ENCODE data around the gene MLYCD.

Gene MLYCD

GRCh38 chr16:83898463-83899271 is at the start of gene MLYCD:
Gene MLYCD, plus strand, starts transcription at chr16:83899115. Its CDS starts 30 bp downstream, at chr16:83899145.
- intact Hi-C loops (cut with DNase I): loop anchor here (5.0 kb wide), 2 partner anchors 71 to 91 kb away; partner anchors contain the start of gene HSBP1
- DNase-seq: peak; percentile 74 to 97 (median 81)

DNA sequence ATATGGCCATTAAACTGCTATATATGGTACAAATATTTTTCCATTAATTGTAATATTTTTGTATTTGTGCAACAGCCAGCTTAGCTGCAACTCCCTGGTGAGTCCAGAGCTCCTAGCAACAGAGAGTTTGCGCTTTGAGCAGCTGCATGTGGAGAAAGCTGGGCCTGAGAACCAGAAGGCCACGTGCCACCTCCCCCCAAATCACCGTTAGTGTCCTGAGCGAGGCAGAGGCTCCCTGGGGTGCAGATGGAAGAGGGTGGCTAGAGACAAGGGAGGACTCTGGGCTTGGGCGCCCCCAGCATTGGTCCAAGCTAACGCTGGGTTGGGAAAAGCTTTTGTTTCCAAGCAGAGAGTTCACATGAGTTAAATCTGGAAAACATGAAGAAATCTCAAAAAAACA is 49.5 kb upstream of the MLYCD start:
- no peak for DNase-seq
- intact Hi-C loops (cut with DNase I): no loop called here

DNA sequence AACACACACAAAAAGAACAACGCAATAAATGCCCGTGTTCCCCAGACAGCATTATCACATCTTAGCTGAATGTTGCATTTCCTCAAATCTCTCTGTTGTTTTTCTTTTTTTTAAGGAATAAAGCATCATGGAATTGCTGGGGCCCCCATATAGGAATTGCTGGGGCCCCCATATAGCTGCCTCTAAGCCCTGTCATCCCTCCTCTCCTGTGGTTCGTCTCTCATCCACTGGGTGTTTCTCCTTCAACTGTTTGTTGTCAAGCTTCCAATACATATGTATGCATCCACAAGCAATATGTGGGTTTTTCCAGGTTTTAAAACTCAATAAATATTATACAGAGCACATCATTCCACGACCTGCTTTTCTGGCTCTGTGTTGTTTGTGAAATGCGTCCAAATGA is 48.0 kb upstream of the MLYCD start:
- DNase-seq: no peak
- intact Hi-C loops (cut with DNase I): no loop called here

DNA sequence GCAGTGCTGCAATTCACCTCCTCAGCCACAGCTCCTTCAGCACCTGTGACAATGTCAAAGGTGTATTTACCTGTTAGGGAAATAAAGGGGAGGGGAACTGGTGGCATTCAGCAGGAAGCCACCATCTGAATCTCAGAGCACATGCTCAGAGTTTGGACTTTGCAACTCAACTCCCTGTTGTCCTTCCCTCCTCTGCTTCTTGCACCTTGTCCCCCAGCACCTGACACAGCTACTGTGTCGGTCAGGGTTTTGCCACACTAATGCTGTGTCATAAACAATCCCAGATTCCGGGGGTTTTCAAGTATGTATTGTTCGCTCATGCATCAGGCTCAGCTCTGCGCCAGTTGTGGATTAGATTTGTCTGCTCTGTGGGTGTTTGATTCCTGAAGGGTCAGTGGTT is 47.4 kb upstream of the MLYCD start:
- intact Hi-C loops (cut with DNase I): no loop called here
- no peak for DNase-seq

DNA sequence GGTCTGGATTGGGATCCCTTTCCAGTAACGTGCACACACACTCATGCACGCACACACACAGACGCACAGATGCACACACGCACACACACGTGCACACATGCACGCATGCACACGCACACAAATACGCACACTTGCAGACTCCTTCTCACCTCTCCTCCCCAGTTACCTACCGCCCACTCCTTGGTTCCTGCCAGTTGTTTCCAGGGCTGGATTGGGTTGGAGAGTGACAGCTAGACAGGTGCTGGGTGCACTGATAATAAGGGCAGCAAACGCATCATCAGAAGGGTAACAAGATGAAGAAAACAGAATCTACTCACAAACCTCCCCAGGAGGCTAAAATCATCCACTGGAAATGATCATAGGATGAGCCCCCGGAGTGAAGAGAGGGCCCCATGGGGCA is 46.1 kb upstream of the MLYCD start:
- no peak for DNase-seq
- intact Hi-C loops (cut with DNase I): no loop called here

DNA sequence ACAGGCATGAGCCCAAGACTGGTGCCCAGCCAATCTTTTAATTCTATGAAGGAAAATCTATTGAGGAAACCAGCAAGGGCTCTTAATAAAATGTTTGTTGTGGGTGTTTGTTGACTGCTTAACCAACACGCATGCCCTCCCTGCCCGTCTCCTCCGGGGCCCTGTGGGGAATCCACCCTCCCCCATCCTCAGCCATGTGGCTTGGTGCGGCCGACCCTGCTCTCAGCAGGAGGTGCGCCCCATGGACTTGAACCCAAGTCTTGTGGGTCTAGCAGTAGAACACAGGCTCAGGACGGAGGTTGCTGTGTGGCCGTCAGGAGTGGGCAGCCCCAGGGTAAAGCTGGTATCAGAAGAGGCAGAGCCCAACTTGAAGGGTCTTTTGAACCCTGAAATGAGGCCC is 45.1 kb upstream of the MLYCD start:
- intact Hi-C loops (cut with DNase I): no loop called here
- DNase-seq: no peak

GRCh38 chr16:83854420-83854819 is 44.5 kb upstream of the MLYCD start:
- no peak for DNase-seq
- intact Hi-C loops (cut with DNase I): no loop called here

DNA sequence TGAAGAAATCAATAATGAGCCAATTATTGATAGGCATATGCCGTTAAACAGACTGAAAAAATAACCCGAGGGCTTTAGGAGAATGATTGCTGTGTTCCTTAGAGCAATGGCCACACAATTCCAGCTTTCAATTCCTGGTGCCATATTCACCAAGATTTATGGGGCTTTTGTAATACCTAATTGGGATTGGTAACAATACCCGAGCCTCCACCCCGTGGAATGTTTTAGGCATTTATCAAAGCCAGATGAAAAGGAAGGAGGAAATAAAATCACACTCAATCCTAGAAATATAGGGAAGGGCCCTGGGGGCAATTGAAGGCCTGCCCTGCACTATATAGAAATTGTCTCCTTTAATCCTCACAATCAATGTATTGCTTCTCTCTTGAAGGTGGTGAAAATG is 42.1 kb upstream of the MLYCD start:
- intact Hi-C loops (cut with DNase I): no loop called here
- no peak for DNase-seq

DNA sequence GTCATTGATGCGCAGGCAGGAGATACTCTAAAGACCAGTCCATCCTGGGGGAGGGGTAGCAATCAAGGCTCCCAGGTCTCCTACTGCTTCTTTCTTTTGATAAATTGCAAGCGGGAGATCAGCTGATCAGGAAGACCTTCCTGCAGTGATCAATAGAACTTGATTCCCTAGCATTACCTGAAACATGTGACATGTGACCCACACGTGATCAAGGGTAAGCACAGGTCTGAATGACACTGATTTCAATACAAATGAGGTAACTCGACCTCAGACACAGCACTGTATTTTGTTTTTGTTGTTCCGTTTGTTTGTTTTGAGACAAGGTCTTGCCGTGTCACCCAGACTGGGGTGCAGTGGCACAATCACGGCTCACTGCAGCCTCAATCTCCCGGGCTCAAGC is 39.6 kb upstream of the MLYCD start:
- intact Hi-C loops (cut with DNase I): no loop called here
- no peak for DNase-seq

DNA sequence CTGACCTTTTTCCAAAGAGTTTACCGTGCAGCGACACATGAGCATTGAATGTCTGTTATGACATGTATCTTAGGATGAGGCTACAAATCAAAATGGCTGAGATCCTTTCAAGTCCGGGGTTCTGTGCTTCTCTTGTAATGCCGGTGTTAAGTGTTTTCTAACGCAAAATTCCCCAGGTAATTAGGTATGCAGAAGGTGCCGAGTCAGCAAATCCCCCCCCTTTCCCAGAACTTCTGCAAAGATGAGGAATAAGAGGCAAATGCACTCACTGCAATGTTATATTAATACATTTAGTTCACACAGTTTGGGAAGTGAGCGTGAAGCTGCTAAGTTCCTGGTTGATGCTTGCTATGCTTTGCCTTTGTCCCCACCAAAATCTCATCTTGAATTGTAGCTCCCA is 36.3 kb upstream of the MLYCD start:
- no peak for DNase-seq
- intact Hi-C loops (cut with DNase I): no loop called here

GRCh38 chr16:83863682-83864081 is 35.2 kb upstream of the MLYCD start:
- no peak for DNase-seq
- intact Hi-C loops (cut with DNase I): no loop called here

DNA sequence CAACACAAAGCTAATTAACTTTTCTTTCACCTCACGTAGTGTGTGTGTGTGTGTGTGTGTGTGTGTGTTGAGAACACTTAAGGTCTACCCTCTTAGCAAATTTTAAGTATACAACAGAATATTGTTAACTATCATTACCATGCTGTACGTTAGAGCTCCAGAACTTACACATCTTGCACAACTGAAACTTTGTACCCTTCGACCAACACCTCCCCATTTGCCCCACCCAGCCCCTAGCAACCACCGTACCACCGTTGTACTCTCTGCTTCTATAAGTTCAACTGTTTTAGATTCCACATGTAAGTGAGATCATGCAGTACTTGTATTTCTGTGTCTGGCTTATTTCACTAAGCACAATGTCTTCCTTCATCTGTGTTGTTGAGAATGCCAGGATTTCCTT is 28.1 kb upstream of the MLYCD start:
- intact Hi-C loops (cut with DNase I): no loop called here
- no peak for DNase-seq

GRCh38 chr16:83878838-83879237 is 20.1 kb upstream of the MLYCD start:
- DNase-seq: no peak
- intact Hi-C loops (cut with DNase I): loop anchor here (1.0 kb wide), 1 partner anchor 53 kb away; no protein-coding TSS in a partner anchor

GRCh38 chr16:83882163-83882885 is 16.6 kb upstream of the MLYCD start:
- no peak for DNase-seq
- intact Hi-C loops (cut with DNase I): no loop called here

- intact Hi-C loops (cut with DNase I): no loop called here
- no peak for DNase-seq
These were observed 12.5 kb upstream of the MLYCD start for GRCh38 chr16:83886199-83886971.

- peak in 9 of 10 donors; percentile 34 to 92 (median 63) for DNase-seq
- intact Hi-C loops (cut with DNase I): no loop called here
These were observed 11.8 kb upstream of the MLYCD start for GRCh38 chr16:83887080-83887479.

DNA sequence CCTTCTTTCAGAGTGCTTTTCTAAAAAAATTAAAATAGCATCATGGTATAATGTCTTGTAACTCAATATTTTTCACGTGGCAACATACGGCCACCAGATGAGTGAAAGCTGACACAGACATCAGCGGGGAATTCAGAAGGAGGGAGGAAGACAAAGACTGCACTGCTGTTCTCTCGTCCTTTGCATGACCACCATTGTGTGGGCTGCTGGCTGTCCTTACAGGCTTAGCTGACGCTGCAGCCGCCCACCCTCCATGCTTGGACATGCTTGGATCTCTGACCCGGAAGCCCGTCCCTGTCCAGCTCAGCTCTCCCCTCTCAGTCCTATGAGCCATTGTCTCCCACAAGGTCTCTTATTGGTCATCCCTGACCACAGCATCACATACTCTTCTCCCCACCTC is 11.4 kb upstream of the MLYCD start:
- peak in 1 of 10 donors; percentile 83 for DNase-seq
- intact Hi-C loops (cut with DNase I): no loop called here

DNA sequence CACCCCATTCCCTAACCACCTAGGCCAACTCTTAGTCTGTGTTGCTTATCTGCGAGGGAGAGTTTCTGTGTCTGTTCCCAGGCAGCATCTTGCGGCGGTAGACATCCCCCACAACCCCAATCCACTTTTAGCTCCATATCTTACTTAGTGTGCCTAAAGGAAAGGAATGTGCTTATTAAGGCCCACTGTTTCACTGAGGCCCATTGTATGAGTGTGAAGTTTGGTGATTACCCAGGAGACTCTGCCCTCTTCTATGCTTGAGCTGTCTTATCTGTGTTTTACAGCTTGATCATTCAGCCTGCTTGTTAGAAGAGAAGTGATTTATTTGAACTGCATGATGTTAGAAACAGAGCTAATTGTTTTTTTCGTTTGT is 10.3 kb upstream of the MLYCD start:
- no peak for DNase-seq
- intact Hi-C loops (cut with DNase I): no loop called here

GRCh38 chr16:83890359-83890758 is 8.6 kb upstream of the MLYCD start:
- intact Hi-C loops (cut with DNase I): no loop called here
- DNase-seq: no peak

- intact Hi-C loops (cut with DNase I): no loop called here
- no peak for DNase-seq
These were observed 7.2 kb upstream of the MLYCD start for GRCh38 chr16:83891742-83892141.

GRCh38 chr16:83895243-83895642 is 3.7 kb upstream of the MLYCD start:
- DNase-seq: no peak
- intact Hi-C loops (cut with DNase I): loop anchor here (5.0 kb wide), 2 partner anchors 68 to 88 kb away; partner anchors contain the start of gene HSBP1

Measured in posterior cingulate gyrus (tissue), 11 donors.